ENCODE measurements around the gene MYH11.
"Not testable (repeated sequence)": the region's sequence is repeated elsewhere in the genome, so short reads cannot be mapped to it uniquely, and the experiment has no call there.

MYH11 gene

GRCh38 chr16:15876503-15876902, 19.7 kb upstream of the MYH11 start:
- DNase-seq, result no peak

DNA sequence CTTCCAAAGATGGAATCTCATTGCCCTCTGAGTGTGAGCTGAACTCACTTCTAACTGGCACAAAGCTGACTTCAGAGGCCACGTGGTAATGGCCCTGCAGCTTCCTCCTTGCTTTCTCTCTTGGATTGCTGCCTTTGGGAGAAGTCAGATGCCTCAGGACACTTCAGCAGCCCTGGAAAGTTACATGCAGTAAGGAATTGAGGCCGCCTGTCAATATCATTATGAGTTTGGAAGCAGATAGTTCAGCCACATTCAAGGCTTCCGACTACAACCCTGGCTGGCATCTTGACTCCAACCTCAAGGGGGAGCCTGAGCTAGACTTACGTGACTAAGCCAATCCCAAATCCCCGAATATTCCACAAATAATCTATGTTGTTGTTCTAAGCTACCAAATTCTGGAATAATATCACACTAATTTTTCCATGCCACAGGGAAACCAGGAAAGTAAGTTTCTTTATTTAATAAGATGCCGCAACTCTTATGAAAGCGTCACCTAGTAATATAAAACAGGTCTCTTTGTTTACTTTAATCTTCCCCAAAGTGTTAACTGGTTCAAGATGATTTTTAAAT, 18.0 kb upstream of the MYH11 start:
- DNase-seq, result peak in 10 of 14 donors; percentile 4 to 54 (median 37)

GRCh38 chr16:15873737-15874136, 16.9 kb upstream of the MYH11 start:
- no peak for DNase-seq

DNA sequence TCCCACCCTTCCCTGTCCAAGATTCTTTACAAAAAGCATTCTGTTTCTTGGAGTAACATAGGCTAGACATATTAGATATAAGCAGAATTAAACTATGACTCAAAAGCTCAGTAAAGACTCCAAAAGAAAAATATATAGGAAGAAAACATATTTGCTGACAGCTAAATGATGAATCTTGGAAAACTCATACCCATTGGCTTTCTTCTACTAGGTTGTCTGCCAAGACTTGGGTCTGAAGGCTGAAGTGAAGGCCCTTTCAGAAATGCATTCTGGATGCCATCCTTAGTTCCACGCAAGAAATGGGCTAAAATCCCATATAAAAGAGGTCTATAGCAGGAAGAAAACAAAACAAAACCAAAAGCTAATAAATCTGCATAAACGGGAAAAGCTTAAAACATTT, 16.5 kb upstream of the MYH11 start:
- DNase-seq, result no peak

DNA sequence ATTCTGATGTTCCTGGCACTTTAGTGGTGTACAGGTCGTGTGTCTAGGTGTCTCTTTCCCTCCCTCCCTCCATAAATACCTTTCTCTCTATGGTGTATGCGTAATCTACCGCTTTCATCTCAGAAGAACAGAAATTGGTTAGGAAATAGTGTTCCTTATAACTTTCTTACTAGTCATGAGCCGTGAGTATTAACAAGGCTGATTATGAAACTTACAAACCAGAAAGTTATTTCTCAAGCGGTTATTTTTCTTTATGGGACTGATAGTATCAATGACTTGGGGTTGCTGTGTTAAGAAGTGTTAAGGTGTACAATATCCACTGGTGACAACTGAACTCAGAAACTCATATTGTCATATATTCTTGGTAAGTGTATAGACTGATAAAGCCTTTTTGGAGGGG, 13.2 kb upstream of the MYH11 start:
- DNase-seq, result no peak

GRCh38 chr16:15866451-15866850, 9.6 kb upstream of the MYH11 start:
- no peak for DNase-seq

DNA sequence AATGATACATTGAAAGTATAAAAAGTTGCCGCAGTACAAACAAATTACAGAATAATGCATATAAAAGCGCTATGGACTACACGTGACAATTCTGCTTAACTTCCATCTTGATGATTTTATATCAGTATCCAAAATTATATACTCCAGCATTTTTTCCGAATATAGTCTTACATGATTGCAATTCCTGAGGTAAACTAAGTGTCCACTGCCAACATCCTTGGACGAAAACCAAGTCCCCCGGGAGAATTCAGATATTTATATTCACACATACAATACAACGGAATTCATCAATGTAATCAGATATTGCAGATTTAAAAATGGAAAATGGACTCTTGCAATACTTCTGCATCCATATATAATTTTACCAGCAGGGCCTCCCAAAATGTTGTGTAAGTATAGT, 8.9 kb upstream of the MYH11 start:
- DNase-seq, result no peak

GRCh38 chr16:15864939-15865338, 8.1 kb upstream of the MYH11 start:
- DNase-seq, result no peak

DNA sequence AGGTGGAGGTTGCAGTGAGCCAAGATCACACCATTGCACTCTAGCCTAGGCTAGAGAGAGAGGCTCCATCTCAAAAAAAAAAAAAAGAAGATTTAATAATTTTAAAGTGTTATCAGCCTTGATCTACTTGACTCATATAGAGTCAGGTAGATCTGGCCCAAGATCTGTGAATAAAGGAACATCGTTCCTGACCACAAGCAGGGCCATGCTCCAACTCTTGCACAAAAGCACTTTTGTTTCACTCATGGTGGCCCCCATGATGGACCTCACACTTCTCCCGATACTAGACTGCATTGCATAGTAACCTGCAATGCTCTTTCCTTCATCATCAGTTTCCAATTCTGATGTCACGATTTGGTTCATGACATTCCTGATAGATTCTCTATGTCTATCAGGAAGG, 5.2 kb upstream of the MYH11 start:
- DNase-seq, result no peak

- DNase-seq, result no peak
These were observed 2.3 kb upstream of the MYH11 start for GRCh38 chr16:15858921-15859668.

DNA sequence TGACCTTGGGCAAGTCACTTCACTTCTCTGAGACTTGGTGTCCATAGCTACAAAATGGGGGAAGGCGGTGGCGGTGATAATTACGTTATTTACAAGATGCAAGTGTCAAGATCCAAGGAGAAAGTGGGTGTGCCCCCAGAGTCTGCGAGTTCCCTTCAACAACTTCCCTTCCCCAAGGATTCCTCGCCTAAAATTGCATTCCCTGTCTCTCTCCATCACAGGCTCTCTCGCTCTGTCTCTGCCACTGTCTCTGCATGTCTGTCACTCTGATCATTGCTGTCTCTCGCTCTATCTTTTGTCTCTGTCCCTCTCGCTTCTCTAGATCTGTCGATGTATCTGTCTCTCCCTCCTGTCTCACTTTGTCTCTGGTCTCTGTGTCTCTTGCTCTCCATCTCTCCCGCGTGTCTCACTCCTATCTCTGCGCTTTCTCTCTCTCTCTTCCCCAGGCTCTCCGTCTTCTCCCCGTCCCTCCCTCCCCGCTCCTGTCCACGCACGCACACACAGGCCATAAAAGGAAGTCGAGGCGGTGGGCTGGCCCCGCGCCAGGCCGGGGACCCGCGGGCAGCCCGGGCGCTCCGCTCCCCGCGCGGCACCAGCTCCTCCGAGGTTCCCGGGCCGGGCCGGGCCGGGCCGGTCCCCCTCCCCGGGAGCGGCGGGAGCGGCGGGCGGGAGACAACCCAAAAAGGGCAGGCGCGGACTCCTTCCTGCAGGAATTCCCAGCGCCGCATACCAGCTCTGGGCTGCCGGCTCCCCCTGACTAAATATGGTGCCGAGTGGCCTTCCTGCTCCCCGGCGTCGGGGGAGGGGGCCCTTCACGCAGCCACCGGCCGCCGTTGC, 1.1 kb upstream of the MYH11 start:
- DNase-seq, result peak in 1 of 14 donors; percentile 7

DNA sequence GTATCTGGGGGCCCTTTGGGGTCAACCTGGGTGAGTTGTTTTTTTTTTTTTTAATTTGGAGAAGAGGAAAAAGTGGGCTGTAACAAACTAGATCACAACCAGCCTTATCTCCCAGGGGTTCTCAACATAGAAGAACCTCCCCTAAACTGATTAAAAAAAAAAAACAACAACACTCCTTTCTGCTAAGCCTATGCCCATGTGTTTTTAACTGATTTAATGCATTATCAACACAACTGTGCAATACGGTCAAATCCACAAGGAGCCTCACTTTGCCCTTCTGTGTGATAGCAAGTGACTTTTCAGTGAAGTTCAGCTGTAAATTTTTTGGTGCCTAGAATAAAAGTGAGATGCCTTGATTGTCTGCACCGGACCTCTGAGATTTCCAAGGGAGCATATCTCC, 646 bp downstream of the MYH11 start:
- DNase-seq, result no peak

GRCh38 chr16:15855704-15856003, 1.2 kb downstream of the MYH11 start:
- DNase-seq, result no peak

GRCh38 chr16:15854906-15855703, 1.7 kb downstream of the MYH11 start:
- no peak for DNase-seq

DNA sequence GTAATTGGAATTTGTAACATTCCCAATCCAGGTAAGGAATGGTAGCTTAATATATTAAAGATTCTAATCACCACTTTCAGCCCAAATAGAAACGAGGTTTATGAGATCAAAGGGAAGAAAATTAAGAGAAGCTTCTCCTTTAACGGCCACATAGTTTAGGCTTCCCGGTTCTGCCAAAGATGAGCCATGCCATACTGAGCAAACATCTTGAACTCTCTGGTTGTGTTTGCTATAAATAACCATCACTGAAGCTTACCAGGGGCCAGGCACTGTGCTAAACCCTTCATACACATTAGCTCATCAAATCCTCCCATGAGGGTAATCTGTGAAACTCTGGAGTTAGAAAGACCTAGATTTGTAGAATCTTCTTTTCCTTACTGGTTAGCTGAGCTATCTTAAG, 2.8 kb downstream of the MYH11 start:
- DNase-seq, result no peak

DNA sequence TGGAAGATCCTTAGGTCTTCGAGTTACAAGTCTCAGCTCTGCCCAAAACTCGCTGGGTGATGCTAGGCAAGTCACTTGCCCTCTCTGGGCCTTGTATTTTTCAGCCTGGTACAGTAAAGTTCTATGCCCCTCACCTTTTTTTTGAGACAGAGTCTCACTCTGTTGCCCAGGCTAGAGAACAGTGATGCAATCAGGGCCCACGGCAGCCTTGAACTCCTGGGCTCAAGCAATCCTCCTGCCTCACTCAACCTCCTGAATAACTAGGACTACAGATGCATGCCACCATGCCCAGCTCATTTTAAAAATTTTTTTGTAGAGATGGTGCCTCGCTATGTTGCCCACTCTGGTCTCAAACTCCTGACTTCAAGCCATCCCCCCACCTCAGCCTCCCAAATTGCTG, 3.8 kb downstream of the MYH11 start:
- DNase-seq, result no peak

- DNase-seq, result not testable (repeated sequence)
These were observed 6.3 kb downstream of the MYH11 start for GRCh38 chr16:15850555-15850954.

GRCh38 chr16:15849209-15849981, 7.4 kb downstream of the MYH11 start:
- no peak for DNase-seq

DNA sequence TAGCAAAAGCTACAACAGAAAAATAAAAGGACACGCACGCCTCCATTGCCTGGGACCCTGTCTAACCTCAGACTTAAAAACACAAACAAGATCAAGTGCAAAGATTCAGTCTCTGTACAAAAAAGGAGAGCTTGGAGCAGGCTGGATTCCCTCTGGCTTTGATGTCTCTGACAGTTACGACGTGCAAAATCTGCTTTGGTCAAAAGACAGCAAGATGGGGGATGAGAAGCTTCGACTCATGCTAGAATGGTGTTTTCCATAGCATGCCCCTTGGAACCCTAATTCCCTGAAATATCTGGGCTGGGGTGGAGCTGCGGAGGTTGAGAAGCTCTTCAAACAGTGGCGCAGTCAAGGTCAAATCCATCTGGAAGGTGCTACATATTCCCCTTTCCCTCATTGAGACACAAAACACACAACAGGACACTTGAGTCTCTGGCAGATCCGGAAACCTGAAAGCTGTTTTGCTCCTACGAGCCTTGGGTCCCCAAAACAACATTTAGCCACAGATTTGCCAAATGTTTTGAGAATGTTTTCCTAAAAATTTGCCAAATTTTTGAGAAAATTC, 9.1 kb downstream of the MYH11 start:
- no peak for DNase-seq

DNA sequence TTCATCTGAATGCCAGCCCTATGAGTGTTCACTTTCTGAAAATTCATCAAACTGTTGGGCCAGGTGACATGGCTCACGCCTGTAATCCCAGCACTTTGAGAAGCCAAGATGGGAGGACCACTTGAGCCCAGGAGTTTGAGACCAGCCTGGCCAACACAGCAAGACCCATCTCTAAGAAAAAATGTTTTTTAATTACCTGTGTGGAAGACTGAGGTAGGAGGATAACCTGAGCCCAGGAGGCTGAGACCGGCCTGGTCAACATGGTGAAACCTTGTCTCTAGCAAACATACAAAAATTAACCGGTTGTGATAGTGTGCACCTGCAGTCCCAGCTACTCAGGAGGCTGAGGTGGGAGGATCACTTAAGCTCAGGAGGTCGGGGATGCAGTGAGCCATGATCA, 10.3 kb downstream of the MYH11 start:
- no peak for DNase-seq

GRCh38 chr16:15843635-15844279, 13.1 kb downstream of the MYH11 start:
- DNase-seq, result no peak
